ENCODE data around the gene ACADVL. TPM values are rescaled to one million over a fixed set of nuclear protein-coding genes. Genes with fewer than 3 reads are reported as not detected.

Gene ACADVL
- total and polyA plus RNA-seq, 2 experiments from 2014 or later, result 441 to 453 TPM

- no peak overlapping the region for H3K9ac ChIP-seq
- H3K4me1 ChIP-seq (ENCODE audit: insufficient read depth), result peaks cover 17% of the 10 kb centered on the region
- TF ChIP-seq EZH2 (IDR thresholded peaks at IDR 0.05; ENCODE audit: insufficient read depth, poor library complexity, severe bottlenecking) (no peak), EZH2phosphoT487 (IDR thresholded peaks at IDR 0.05; ENCODE audit: insufficient read depth, low read depth) (no peak)
- H2AFZ ChIP-seq, result no peak overlapping the region
- H3K9me3 ChIP-seq (ENCODE audit: low read depth), result no peaks in the 10 kb centered on the region
- H3K4me3 ChIP-seq, result no peak overlapping the region
- H3K79me2 ChIP-seq (ENCODE audit: insufficient read depth), result peaks cover 89% of the 10 kb centered on the region
- 86 to 87% methylated on average over 9 of the region's 9 CpGs for WGBS, 2 experiments (ENCODE audit: low coverage in 1 of 2, low lambda C conversion rate in 2 of 2, missing lambda C conversion rate in 2 of 2)
- H3F3A ChIP-seq (ENCODE audit: insufficient read depth), result peaks cover 6% of the 10 kb centered on the region; the same call in 1 of the 2 replicates
- in situ Hi-C loops (cut with MboI), result no loop called here
- H4K20me1 ChIP-seq (ENCODE audit: insufficient read depth), result no peaks in the 10 kb centered on the region; the same call in 1 of the 2 replicates
- H3K9me2 ChIP-seq (ENCODE audit: insufficient read depth), result no peaks in the 10 kb centered on the region
- no peak overlapping the region for H3K4me2 ChIP-seq (ENCODE audit: unreplicated experiment)
- H3K36me3 ChIP-seq (ENCODE audit: low read depth), result no peaks in the 10 kb centered on the region
- no peaks in the 10 kb centered on the region for H3K27me3 ChIP-seq (replicated peaks; ENCODE audit: insufficient read depth)
- H3K27ac ChIP-seq, result no peak overlapping the region
- no peak for DNase-seq
These were observed 10.8 kb upstream of the ACADVL start for GRCh38 chr17:7208754-7209460.

- no peaks in the 10 kb centered on the region for H3K36me3 ChIP-seq (ENCODE audit: low read depth)
- H3F3A ChIP-seq (ENCODE audit: insufficient read depth), result peaks cover 15% of the 10 kb centered on the region
- H3K27me3 ChIP-seq (replicated peaks; ENCODE audit: insufficient read depth), result no peaks in the 10 kb centered on the region
- no peak overlapping the region for H3K9ac ChIP-seq
- 46 to 64% methylated on average over 17 to 37 of the region's 37 CpGs for WGBS, 2 experiments (ENCODE audit: low coverage in 1 of 2, low lambda C conversion rate in 2 of 2, missing lambda C conversion rate in 2 of 2)
- no peak overlapping the region for H3K4me2 ChIP-seq (ENCODE audit: unreplicated experiment)
- no peak overlapping the region for H3K4me3 ChIP-seq
- H3K79me2 ChIP-seq (ENCODE audit: insufficient read depth), result peaks cover 85% of the 10 kb centered on the region
- H4K20me1 ChIP-seq (ENCODE audit: insufficient read depth), result no peaks in the 10 kb centered on the region; the same call in 1 of the 2 replicates
- H3K27ac ChIP-seq, result no peak overlapping the region
- no peaks in the 10 kb centered on the region for H3K9me2 ChIP-seq (ENCODE audit: insufficient read depth)
- no peaks in the 10 kb centered on the region for H3K9me3 ChIP-seq (ENCODE audit: low read depth)
- no peak overlapping the region for H2AFZ ChIP-seq
- in situ Hi-C loops (cut with MboI), result no loop called here
- no peak for DNase-seq
- H3K4me1 ChIP-seq (ENCODE audit: insufficient read depth), result peaks cover 26% of the 10 kb centered on the region
- no peak for TF ChIP-seq EZH2 (IDR thresholded peaks at IDR 0.05; ENCODE audit: insufficient read depth, poor library complexity, severe bottlenecking)
- no peak for TF ChIP-seq EZH2phosphoT487 (IDR thresholded peaks at IDR 0.05; ENCODE audit: insufficient read depth, low read depth)
These were observed 8.1 kb upstream of the ACADVL start for GRCh38 chr17:7211491-7212273.

DNA sequence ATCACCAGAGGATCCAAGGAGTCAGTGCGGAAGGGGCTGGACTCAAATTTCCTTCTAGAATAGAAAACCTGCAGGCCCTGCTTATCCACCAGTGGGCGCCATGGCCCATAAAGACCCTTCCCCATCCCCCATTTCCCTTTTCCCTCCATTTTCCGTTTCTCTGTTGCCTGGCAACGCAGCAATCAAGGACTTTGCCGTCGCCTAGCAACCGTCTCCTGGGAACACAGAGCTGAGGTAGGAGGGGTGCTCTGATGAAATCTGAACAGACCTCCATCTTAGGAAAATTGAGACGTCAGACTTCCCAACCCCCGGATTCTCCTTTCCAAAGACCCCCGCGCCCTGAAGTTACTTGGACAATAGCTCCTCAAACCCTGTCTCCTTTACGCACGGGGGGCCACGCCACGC is 5.8 kb upstream of the ACADVL start:
- 6 to 7% methylated on average over 15 of the region's 15 CpGs for WGBS, 2 experiments (ENCODE audit: low coverage in 1 of 2, low lambda C conversion rate in 2 of 2, missing lambda C conversion rate in 2 of 2)
- no peak overlapping the region for H2AFZ ChIP-seq
- H3K9me3 ChIP-seq (ENCODE audit: low read depth), result no peaks in the 10 kb centered on the region
- no peaks in the 10 kb centered on the region for H3K27me3 ChIP-seq (replicated peaks; ENCODE audit: insufficient read depth)
- no peaks in the 10 kb centered on the region for H4K20me1 ChIP-seq (ENCODE audit: insufficient read depth)
- H3K27ac ChIP-seq, result peak overlapping the region; percentile 85
- in situ Hi-C loops (cut with MboI), result no loop called here
- no peaks in the 10 kb centered on the region for H3K36me3 ChIP-seq (ENCODE audit: low read depth)
- H3K4me3 ChIP-seq, result peak overlapping the region; percentile 76
- peaks cover 15% of the 10 kb centered on the region for H3F3A ChIP-seq (ENCODE audit: insufficient read depth)
- no peak for TF ChIP-seq EZH2phosphoT487 (IDR thresholded peaks at IDR 0.05; ENCODE audit: insufficient read depth, low read depth)
- no peak for TF ChIP-seq EZH2 (IDR thresholded peaks at IDR 0.05; ENCODE audit: insufficient read depth, poor library complexity, severe bottlenecking)
- peak overlapping the region; percentile 80 for H3K4me2 ChIP-seq (ENCODE audit: unreplicated experiment)
- peak; percentile 86 for DNase-seq
- peaks cover 27% of the 10 kb centered on the region for H3K4me1 ChIP-seq (ENCODE audit: insufficient read depth)
- no peaks in the 10 kb centered on the region for H3K9me2 ChIP-seq (ENCODE audit: insufficient read depth)
- H3K79me2 ChIP-seq (ENCODE audit: insufficient read depth), result peaks cover 72% of the 10 kb centered on the region
- peak overlapping the region; percentile 77 for H3K9ac ChIP-seq

GRCh38 chr17:7214300-7215135 is 5.2 kb upstream of the ACADVL start:
- H3K36me3 ChIP-seq (ENCODE audit: low read depth), result no peaks in the 10 kb centered on the region
- H3K4me1 ChIP-seq (ENCODE audit: insufficient read depth), result peaks cover 34% of the 10 kb centered on the region
- no peaks in the 10 kb centered on the region for H3K9me3 ChIP-seq (ENCODE audit: low read depth)
- H4K20me1 ChIP-seq (ENCODE audit: insufficient read depth), result no peaks in the 10 kb centered on the region
- in situ Hi-C loops (cut with MboI), result no loop called here
- TF ChIP-seq EZH2 (IDR thresholded peaks at IDR 0.05; ENCODE audit: insufficient read depth, poor library complexity, severe bottlenecking), result no peak
- no peak for TF ChIP-seq EZH2phosphoT487 (IDR thresholded peaks at IDR 0.05; ENCODE audit: insufficient read depth, low read depth)
- H3K9ac ChIP-seq, result peak overlapping the region; percentile 77
- H3K4me2 ChIP-seq (ENCODE audit: unreplicated experiment), result peak overlapping the region; percentile 80
- no peaks in the 10 kb centered on the region for H3K27me3 ChIP-seq (replicated peaks; ENCODE audit: insufficient read depth)
- H3K27ac ChIP-seq, result peak overlapping the region; percentile 85
- H3F3A ChIP-seq (ENCODE audit: insufficient read depth), result peaks cover 15% of the 10 kb centered on the region
- peak; percentile 98 for DNase-seq
- 0 to 1% methylated on average over 37 to 45 of the region's 45 CpGs for WGBS, 2 experiments (ENCODE audit: low coverage in 1 of 2, low lambda C conversion rate in 2 of 2, missing lambda C conversion rate in 2 of 2)
- H3K9me2 ChIP-seq (ENCODE audit: insufficient read depth), result no peaks in the 10 kb centered on the region
- peak overlapping the region; percentile 76 for H3K4me3 ChIP-seq
- peak overlapping the region; percentile 9; the same call in 1 of the 2 replicates for H2AFZ ChIP-seq
- H3K79me2 ChIP-seq (ENCODE audit: insufficient read depth), result peaks cover 66% of the 10 kb centered on the region
